Prostate gland (tissue), 2 donors: ENCODE measurements around the gene SELENOH.

ENCODE experiments used
- CTCF ChIP-seq, 4 experiments: fragments of 200-600 bp in 2 of 4; fragments of 450-650 bp in 2 of 4; sonication (generic) in 2 of 4; IDR thresholded peaks; 1 replicate in 3 of 4; 2 replicates in 1 of 4; pipeline ENCODE4 v1.5.1; 2016 to 2019; ENCODE audit warnings: antibody characterized with exemption in 4 of 4, mild to moderate bottlenecking in 2 of 4, moderate library complexity in 2 of 4
- POLR2A ChIP-seq: fragments of 450-650 bp; IDR thresholded peaks from one replicate; pipeline ENCODE4 v1.6.1; 2016; ENCODE audit warnings: antibody characterized with exemption, mild to moderate bottlenecking
- POLR2AphosphoS5 ChIP-seq: sonication (generic); formaldehyde crosslinking; IDR thresholded peaks from one replicate; pipeline ENCODE4 v1.6.1; 2017; ENCODE audit warnings: antibody characterized with exemption

- TF ChIP-seq POLR2AphosphoS5 (no peak), CTCF (IDR thresholded peaks at IDR 0.05) (no peak), POLR2A (no peak)
These were observed 5.6 kb downstream of the SELENOH start for GRCh38 chr11:57746920-57747319.
